Fibroblast of the conjunctiva (primary cell): ENCODE data around the gene REG3A.

Source experiments
- DNase-seq: peaks from one replicate; pipeline ENCODE4 v3.0.0-alpha.2; 2010; ENCODE audit warnings: low read depth

REG3A gene

DNA sequence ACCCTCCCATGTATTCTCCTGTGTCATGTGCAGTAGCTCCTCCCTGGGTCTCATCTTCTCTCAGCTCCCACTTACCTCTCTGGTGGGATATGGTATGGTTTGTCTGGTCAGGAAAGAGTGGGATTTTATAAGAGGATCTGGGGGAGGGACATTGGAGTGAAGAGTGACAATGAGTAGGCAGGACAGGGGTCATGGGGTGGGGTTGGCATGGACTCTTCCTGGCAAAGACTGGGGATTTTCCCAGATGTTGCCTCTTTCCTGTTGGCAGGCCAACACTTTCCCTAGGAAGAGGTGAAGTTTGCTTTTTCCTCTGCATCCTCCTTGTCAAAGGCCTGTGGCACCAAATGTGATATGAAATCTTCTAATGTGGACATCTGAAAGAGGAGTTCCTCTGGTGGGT, at the start of gene REG3A:
Gene REG3A (minus strand): TSS at position 101 of the 400 bp plus-strand sequence. CDS start 348 bp downstream, outside the sequence.
- DNase-seq: no peak

DNA sequence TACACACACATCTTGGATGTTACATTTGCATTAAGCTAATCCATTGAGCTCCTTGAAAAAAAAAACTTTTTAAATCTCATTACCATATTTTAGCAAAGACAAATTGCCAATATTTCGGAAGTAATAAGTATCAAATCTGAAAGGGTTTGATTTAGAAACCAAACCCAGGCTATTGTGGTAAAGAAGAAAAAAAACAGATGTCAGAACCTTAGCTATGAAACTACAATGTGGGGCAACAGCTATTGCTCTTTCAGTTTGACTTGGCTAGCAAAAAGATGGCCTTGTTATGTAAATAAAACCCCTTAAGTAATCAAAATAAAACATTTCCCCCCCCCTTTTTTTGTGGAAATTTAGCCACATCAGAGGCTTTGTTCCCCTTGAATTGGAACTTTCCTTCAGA, 41.2 kb upstream of the REG3A start:
- no peak for DNase-seq

DNA sequence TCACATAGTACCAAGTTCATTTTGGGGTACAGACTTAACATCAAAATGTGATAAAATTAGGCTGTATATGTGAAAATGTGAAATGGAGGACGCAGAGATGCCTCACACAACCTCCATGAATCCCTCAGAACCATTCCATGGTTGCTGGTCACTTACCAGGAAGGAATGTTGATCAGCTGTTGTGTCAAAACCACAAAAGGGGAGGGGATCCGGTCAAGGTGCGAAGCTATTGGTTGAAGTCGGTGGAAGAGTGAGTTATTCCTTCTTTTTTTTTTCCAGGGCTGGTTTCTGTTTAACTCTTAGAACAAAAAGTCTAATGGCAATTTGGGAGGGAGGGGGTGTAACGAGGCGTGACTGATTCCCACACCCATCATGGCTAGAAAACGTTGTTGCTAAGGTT, 32.3 kb upstream of the REG3A start:
- DNase-seq: no peak

DNA sequence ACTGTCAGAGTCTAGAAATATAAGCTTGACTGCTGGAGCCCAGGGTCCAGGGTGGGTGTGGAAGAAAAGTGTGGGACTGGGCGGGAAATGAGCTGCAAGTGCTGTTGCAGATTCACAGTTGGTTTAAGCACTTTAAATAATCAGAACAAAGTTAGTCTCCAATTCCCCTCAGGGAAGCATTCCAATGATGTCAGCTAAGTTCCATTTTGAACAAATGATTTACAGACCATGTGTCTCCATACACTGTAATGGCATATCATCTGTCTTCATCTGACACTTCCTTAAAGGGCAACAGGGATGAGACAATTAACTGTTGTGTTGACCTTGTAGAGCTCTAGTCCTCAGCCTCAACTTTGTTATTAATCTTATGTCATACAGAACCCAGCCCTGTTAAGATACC, 31.5 kb upstream of the REG3A start:
- DNase-seq: no peak

DNA sequence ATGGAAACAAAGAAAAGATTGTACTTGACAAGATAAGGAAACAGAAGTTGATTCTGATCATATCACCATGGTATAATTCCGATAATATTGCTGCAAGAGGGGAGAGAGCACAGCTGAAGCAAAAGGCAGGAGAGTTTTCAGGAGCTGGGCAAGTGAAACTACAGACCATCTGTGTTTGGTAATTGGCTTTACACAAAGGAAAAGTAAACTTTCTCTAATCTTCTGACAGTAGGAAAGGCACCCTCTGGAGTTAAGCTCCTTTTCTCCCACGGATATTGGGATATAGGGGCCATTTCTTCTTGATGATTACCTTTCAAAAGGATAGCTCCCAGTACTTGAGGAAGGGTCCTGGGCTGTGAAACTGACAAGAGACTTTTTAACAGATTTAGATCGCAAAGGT, 29.9 kb upstream of the REG3A start:
- no peak for DNase-seq

DNA sequence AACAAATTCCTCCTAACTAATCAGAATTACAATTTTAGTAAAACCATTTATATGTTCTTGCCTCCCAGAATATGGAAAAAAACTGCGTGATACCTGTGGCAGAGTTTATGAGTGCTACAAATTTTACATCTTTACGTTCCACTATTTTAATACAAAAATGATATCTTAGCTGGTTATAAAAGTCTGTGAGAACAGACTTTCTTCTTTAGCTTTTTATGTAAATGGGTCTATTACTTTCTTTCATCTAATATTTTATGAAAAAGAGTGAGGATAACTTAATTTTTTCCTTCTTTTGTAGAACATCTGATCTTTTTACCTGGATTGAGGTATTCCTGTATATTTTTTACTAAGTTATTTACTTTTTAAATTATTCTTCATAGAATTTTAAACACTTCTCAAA, 22.1 kb upstream of the REG3A start:
- DNase-seq: no peak

DNA sequence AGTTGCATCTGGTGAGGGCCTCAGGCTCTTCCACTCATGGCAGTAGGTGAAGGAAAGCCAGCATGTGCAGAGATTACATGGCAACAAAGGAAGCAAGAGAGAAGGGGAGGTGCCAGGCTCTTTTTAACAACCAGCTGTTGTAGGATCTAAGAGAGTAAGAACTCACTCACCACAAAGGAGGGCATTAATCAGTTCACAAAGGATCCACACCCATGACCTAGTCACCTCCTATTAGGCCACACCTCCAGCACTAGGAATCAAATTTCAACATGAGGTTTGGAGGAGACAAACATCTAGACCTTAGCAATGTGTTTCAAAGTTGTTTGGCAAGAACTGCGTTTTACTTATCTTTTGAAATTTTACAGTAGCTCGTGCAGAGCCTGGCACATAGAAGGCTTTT, 20.5 kb upstream of the REG3A start:
- no peak for DNase-seq

DNA sequence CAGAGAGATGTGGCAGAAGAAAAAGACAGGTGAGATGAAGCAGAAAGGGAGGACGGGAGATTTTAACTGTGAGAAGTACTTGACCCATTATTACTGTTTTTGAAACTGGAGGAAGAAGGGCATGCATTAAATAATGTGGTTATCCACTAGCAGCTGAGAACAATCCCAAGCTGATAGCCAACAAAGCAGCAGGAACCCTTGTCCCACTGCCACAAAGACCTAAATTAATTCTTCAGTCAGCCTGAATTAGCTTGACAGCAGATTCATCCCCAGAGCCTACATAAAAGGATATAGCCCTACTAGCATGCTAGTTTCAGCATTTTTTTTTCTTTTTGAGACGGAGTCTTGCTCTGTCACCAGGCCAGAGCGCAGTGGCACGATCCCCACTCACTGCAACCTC, 19.5 kb upstream of the REG3A start:
- DNase-seq: no peak

DNA sequence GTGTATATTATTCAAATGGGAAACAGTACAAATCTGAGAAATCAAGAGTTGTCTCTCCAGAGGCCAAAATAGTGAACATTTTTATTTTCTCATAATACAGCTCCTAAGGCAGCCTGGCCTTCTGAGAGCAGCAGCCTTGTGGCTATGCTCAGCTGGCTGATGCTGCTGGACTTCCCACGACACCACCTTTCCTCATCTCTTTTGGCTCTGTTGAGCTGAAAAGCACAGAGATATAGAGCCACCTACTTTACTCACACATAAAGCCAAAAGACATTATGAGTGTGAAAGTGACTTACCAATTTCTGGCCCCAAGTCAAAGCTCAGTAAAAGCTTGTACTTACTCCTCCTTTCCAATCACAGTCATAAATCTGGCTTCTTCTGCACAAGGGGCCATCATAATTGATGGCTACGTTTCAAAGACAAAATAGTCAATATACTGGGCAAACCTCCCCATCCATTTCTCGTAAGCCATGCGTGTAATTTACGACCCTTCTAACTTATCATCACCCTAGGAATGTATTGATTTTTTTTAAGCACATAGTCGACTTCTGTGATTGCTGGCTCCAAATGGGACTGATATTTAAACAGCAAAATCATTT, 18.6 kb upstream of the REG3A start:
- DNase-seq: no peak

DNA sequence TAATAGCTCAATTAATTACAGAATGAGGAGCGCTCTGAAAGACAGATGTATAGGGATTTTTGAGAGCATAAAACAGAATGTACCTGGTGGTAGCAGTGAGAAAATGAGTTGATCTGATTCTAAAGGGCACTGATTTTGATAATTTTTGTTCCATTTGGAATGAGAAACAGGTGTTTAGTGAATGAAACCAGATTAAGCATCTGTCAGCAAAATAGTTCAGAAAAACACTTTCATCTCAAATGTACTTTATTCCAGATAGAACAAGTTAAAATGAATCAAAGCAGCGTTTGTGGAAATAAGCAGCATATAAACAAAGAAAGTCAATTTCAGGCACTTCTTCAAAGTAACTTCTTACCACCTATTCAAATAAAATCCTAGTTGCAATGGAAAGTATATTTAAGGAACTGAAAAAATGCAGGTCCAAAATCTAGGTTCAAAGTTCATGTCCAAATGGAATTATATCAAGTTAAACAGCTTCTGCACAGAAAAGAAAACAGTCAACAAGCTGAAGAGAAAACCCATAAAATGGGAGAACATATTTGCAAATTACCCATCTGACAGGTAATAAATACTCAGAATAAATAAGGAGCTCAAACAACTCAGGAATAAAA, 11.9 kb upstream of the REG3A start:
- DNase-seq: no peak

DNA sequence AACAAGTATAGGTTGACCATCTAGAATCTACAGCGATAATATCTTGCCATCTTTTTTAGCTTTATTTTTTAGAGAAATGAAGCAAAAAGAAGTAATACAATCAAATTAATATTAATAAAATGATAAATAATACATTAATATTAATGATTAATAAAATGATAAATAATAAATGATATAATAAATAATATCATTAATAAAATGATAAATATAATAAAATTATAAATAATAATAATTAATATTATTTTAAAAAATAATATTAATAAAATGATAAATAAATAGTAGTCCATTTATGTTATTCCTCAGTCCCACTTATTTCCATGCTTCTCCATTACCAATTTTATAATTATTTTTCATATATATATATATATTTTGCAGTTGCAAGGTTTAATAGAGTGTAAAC, 3.2 kb upstream of the REG3A start:
- no peak for DNase-seq

DNA sequence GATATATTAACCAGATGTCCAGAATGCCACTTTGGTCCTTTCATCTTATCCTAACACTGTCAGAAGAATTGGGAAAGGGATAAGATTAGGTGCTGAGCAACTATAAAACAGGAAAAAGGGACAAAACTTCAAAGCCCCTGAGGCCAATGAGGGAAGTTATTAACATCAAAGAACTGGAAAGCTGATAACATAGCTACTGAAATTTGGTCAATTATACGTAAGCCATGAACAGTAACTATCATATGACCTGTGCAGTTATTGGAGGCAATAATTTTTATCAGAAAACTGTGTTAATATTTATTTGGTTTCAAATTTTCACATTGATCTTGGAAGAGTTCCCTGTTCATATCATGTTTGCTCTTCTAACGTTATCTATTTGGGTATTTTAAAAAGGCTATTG, 2.6 kb upstream of the REG3A start:
- no peak for DNase-seq

DNA sequence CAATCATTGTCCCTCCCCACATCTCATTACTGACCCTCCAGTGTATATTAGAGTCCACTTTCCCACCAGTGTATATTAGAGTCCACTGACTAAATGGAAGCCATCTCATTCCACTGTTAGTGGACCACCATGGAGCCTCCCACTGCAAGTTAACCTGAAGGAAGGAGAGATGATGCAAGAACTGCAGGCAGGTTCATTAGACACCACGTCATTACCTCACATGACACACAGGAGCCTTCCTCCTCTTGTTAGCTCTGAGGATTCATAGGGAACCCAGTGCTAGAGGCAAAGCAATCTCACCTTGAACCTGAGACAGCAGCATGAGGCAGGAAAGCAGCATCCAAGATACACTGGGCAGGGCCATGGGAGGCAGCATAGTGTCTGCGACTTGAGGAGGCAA, 523 bp downstream of the REG3A start:
- DNase-seq: no peak

DNA sequence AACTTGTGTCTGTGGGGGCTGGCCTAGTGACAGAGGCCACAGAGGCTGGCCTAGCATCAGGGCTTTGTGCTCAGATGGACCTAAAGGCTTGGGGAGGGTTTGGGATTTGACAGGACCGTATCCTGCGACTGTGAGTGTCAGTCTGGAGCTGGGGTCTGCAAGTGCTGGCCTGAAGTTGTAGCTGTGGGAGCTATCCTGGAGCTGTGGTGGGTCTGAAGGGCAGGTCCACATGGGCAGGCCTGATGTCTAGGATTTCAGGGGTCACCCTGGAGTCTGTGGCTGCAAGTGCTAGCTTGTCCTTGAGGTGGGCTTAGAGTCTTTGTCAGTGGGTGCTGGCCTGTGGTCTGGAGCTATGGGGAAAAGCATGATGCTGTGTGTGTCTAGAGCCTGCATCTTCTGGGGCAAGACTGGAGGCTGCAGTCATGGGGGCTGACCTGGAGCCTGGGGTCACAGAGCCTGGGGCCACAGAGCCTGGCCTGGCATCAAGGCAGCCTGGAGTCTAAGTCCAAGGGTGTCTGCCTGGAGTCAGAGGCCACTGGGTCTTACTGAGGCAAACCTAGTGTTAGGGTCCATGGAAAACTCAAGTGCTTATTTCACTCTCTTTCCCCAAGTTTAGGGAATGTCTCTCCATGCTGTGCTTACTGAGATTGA, 3.6 kb downstream of the REG3A start:
- no peak for DNase-seq

DNA sequence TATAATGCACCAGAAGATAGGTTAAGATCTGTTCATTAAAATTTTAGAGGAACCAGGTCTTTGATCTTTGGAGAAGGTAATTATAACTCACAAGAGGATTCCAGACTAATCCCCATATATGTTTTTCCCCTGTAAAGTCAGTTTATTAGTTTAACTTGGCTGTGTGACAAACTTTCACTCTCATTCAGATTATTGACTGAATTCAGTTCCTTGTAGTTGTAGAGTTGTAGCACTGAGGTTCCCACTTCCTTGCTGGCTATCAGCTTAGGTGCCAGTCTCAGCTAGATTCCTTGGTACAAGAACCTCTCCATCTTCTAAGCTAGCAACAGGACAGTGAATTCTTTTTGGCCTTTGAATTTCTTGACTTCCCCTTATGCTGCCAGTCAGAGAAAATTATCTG, 20.1 kb downstream of the REG3A start:
- DNase-seq: no peak

DNA sequence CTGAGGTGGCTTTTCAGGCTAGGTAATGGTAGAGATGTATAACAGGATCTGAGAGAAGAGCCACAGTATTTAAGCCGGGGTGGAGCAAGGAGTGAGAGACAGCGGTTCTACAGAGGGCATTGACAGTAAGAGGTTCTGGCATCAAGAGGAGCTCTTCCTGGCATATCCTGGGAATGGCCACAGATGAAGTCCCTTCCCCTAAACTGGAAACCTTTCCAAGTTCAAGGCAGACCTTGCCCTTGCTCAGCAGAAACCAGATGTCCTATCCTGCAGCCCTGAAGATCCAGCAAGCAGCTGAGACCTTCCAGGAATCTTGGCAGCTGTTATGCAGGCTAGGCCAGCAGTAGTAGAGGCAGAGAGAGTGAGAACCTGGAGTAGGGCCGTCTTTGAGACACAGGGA, 21.2 kb downstream of the REG3A start:
- no peak for DNase-seq

DNA sequence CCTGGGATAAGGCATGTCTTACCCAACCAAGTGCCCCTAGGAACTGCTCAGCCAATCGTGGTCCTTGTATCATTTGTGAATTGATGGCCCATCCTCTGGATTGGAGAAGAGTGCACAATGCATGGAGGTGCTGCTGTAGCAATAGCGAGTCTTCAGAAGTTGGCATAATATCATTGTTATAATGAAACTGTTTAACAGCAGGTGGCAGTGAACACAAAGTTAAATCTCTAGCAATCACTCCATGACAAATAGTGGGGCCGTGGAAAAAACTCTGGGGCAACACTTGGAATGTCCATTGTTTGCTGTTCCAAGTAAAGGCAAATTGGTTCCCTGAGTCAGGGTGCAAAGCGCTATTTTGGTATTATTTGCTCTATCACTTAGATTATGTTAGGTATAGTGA, 27.9 kb downstream of the REG3A start:
- DNase-seq: no peak

DNA sequence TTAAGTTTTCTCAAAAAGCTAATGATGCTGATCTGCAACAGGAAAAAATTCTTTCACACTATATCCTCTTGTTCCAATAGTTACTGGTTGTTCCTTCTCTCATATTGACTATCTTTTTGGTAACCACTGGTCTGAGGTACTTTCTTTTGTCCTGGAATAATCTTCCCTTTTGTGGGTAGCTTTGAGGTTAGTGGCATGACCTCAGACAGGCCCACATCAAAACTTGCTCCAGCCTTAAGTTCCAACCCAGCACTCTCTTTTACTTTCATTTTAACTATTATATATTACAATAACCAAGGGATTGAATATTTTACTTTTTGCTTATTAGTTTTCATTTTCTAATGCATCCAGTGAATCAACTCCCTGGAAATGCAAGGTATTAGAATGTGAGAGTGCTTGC, 29.7 kb downstream of the REG3A start:
- DNase-seq: no peak

DNA sequence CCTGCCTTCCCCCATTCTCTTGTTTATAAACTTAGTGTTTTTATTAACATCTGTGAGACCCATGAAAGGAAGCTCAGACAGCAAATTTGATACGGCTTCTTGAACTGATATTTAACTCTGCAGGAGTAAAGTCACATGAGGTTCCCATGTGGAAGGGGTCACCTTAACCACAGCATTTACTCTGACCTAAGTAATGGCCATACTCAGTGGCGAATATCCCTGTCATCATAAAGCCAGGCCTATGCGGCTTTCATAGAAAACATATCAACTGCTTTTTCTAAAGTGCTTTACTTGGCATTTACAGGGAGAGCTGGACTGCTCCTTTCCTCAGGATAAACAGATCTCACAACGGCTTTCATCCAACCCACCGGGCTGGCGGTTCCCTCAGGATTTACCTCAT, 30.3 kb downstream of the REG3A start:
- DNase-seq: no peak

DNA sequence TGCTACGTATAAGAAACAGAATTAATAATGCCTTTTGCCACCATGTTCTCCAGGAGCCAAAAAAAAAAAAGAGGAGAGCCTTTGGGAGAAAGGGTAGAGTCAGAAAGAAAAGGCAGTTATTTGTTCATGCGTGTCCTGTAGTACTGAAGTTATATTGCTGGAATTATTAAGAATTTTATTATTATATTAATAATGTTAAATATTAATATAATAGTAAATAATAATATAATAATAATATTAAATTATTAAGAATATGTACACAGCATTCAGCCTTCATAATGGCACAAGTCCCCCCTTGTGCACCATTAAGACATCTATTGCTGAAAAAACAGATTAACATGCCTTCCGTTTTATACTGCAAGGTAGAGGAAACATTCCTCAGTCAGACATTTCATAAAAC, 31.1 kb downstream of the REG3A start:
- DNase-seq: no peak

DNA sequence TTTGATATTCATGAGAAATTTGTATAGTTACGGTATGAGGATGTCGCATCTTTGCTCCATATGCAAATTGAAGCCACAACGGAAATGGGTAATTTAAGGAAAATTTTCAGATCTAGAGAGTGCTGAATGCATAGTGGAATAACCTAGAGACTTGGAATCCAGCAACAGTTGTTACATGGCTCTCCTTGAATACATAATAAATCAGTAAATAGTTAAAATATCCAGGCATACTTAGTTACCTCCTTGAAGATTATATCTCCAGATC, 33.9 kb downstream of the REG3A start:
- DNase-seq: no peak

DNA sequence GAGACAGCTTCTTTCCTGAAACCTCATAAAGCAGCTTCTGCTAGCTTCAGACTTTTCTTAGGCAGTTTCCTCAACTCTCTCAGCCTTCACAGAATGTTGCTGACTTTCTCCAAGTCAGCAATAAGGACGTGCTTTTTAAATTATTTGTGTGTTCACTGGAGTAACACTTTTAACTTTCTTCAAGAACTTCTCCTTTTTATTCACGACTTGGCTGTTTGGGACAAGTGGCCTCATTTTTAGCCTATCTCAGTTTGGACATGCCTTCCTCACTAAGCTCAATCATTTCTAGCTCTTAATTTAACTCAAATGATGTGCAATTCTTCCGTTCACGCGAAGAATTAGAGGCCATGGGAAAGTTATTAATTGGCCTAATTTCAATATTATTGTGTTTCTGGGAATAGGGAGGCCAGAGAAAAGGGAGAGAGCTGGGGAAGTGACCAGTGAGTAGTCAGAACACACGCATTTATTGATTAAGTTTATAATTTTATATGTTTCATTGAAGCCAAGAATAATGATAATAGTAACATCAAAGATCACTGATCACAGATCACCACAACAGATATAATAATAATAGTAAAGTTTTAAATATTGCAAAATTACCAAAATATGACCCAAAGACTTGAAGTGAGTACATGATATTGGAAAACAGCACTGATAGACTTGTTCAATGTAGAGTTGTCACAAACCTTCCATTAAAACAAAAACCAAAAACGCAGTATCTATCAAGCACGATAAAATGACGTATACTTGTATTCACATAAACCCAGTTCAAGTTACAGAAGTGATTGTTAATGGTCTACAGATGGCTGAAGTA, 34.4 kb downstream of the REG3A start:
- no peak for DNase-seq

DNA sequence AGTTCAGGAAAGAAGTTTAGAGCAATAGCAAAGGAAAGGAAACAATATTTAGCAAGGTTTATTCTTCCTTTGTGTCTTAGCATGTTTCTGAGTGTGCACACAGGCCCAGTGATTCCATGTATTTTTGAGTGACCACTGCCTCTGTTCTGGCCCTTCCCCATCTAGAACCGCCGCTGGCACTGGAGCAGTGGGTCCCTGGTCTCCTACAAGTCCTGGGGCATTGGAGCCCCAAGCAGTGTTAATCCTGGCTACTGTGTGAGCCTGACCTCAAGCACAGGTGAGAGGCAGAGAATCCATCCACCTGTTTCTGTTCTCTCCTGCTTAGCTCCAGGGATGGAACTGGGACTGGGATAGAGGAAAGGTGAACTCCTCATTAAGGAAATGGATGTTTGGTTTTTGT, 36.9 kb downstream of the REG3A start:
- no peak for DNase-seq
